ENCODE results near the gene PDK4.
"Not testable (repeated sequence)": the region's sequence is repeated elsewhere in the genome, so short reads cannot be mapped to it uniquely, and the experiment has no call there.

Gene PDK4

DNA sequence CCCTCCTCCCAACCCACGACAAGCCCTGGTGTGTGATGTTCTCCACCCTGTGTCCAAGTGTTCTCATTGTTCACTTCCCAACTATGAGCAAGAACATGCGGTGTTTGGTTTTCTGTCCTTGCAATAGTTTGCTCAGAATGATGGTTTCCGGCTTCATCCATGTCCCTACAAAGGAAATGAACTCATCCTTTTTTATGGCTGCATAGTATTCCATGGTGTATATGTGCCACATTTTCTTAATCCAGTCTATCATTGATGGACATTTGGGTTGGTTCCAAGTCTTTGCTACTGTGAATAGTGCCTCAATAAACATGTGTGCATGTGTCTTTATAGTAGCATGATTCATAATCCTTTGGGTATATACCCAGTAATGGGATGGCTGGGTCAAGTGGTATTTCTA is 8.5 kb upstream of the PDK4 start:
- DNase-seq (ENCODE audit: low read depth in 2 of 2): not testable (repeated sequence)

DNA sequence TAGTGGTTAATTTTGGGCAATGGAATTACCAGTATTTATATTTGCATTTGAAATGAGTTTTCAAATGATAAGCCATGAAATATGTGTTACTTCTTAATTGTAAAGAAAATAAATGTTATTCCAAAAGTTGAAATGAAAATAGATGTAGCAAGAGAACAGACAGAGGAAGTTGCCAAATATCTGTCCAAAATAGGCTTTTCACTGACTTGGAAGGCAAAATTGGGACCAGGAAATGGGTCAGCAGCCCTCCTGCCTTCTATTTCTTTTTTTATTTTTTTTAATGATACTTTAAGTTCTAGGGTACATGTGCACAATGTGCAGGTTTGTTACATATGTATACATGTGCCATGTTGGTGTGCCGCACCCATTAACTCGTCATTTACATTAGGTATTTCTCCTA is 8.1 kb upstream of the PDK4 start:
- DNase-seq (ENCODE audit: low read depth in 2 of 2): not testable (repeated sequence)

DNA sequence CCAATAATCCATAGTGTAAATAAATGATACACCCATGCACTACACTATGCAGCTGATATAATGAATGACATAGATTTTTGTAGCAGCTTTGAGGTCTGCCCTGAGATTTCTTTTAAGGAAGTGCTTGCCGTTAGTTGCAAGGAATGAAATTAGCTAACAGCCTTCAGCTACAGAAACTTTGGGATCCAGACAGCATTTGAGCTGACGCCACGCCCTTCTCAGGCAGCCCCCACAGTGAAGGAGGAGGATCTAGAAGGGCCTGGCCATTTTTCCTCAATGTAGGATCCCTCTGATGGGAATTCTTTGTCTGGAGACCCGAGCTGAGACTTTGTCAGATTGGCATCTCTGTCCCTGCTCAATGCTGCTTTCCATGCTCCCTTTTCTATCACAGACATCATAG is 6.1 kb upstream of the PDK4 start:
- no peak for DNase-seq (ENCODE audit: low read depth in 2 of 2)

DNA sequence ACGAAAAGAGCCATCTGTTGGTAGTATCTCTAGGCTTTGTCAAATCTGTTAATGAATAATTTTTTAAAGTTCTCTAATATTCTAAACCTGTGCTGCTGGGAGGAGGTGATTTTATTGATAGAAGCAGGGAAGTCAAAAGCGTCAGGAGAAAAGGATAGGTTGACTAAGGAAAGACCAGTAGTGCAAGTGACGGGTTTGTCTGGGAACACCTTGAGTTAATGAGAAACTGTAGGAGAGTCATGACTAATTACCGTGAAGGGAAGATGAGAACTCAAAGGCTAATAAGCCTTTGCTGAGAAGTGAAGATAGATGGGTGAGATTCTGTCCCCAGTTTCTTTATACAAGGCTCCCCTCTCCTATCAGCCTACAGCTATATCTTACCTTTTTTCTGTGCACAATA is 5.0 kb upstream of the PDK4 start:
- DNase-seq (ENCODE audit: low read depth in 2 of 2): no peak

DNA sequence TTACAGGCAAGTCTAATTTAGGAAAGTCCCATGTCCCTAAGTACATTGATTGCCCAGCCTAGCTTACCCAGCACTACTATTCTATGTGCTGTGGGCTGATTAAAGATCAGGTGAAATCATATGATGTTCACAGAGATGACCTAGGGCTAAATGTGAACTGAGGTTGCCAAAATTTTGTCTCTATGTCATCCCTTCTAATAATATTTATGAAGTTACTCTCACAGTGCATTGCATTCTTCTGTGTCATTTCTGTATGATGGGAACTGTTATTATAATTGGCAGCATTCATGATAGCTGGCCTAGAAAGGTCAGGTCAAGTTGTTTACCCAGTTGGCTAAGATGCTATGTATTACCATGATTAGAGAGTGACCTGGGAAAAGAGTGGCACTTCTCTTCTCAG is 2.8 kb upstream of the PDK4 start:
- DNase-seq (ENCODE audit: low read depth in 2 of 2): no peak

DNA sequence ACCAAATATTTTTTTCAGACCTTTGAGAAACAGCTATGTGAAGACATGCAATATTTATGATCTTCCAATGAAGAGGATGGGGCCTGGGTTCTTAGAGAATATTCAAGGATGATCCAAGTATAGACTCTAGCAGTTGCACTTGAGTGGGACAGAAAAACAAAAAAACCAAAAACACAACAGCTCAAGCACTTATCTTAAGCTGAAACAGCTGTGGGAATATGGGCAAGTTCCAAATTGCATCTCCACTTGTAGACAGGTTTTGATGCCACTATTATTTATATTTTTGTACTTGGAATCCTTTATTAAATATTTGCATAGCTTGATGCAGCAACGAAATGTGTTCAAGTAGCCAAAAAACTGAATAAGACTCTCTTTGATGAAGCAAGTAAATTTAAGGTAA is 2.2 kb upstream of the PDK4 start:
- no peak for DNase-seq (ENCODE audit: low read depth in 2 of 2)

DNA sequence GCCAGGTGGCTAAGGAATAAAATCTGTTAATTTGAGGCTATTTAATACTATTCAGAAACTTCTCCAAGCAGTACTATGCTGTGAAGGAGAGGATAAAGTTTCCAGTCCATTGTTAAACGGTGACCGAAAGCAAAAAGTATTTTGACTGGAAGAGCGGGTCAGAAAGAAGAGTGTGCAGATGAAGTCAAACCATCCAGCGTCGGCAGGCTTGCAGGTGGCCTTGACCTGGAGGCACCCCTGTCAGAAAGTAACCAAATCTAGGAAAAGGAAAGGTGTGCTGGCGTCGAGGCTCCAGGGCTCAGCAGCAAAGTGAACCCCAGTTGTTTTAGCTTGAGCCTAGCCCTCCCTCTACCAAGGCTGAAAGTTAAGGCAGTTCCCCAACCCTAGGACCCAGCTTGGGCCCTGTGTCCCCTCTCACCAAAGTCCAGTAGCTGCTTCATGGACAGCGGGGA is 544 bp downstream of the PDK4 start:
- no peak for DNase-seq (ENCODE audit: low read depth in 2 of 2)

DNA sequence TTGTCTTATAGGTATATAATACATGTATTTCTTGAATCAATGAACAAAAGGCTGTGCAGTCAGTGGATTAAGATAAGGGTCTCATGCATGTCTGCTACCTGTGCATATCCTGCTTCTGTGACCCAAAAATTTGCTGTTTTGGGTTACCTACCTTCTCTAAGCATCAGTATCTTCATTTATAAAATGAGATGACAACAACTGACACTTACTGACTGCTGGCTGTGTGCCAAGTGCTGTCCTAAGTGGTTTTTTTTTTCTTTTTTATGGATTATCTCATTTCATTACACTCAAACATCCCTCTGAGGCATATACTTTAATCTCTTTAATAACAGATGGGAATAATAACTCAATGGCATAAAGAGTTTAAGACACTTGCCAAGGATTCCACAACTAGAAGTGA is 2.1 kb downstream of the PDK4 start:
- no peak for DNase-seq (ENCODE audit: low read depth in 2 of 2)

DNA sequence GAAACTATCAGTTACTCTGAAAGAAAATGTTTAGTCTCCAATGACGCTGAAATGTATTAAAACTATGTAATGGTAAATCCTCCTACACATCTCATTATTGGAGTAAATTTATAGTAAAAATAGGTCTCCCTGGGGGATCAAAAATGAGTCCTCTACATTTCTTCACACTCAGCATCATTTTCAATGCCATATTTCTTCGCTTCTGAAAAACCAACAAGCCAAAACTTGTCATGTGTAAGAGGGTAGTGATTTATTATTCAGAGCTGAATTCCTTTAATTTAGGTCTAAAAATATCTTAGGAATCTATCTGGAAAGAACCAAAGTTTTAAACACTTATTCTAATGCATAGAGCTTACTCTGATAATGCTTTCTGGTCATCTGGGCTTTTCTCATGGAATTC is 3.0 kb downstream of the PDK4 start:
- DNase-seq (ENCODE audit: low read depth in 2 of 2): no peak

DNA sequence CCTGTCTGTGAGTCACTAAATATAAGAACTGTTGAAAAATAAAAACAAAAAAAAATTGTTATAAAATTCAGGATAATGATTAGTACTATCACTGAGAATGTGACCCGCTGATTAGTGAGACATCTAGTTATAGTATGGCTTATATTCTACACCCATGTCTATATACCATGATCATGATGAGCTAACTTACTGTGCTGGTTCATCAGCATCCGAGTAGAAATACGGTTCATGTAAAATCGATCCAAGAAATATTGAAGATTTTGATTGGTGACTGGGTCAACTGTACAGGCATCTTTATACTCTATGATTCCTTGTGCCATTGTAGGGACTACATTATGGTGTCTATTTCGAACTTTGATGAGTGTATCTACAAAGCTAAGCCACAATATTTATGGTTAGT is 3.7 kb downstream of the PDK4 start:
- DNase-seq (ENCODE audit: low read depth in 2 of 2): no peak

DNA sequence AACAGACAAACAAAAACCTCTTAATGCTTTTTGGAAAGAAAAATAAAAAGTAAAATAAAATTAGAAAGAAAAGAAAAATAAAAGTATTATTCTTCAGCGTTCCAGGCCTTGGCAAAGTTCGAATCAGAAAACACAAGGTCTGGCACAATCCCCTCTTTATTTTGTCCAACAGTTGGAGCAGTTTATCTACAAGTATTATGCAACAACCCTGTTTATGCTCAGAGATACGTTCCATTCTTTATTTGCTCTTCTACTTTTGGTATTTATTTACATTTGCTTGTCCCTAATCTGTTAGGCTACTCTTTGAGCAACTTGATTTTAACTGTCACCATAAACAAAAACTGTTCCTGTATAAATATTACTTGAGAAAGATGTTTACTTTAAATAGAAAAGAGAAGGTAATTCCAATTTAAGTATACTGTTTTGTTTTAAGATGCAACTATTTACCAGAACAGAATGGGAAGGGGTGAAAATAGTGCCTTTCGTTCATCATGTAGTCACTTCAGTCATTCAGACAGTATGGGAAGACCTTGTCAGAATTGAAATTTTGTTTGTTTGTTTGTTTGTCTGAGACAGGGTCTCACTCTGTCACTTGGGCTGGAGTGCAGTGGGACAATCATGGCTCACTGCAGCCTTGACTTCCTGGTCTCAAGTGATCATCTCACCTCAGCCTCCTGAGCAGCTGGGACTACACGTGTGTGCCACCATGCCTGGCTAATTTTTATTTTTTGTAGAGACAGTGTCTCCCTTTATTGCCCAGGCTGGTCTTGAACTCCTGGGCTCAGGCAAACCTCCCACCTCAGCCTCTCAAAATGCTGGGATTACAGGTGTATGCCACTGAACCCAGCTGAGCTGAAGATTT is 5.7 kb downstream of the PDK4 start:
- no peak for DNase-seq (ENCODE audit: low read depth in 2 of 2)

DNA sequence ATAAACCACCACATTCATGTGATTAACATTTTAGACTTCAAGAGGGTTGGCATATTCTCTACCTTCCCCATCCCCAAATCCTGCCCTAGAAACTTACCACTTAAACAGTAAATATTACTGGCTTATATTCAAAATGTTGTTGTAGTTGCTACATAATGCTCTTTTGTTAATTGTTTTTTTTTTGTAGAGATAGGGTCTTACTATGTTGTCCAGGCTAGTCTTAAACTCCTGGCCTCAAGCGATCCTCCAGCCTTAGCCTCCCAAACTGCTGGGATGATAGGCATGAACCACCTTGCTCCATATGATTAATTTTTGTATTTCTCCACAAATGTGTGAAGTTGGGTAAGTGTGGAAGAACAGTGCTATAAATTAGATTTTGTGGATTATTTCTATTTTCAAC is 6.5 kb downstream of the PDK4 start:
- DNase-seq (ENCODE audit: low read depth in 2 of 2): no peak

DNA sequence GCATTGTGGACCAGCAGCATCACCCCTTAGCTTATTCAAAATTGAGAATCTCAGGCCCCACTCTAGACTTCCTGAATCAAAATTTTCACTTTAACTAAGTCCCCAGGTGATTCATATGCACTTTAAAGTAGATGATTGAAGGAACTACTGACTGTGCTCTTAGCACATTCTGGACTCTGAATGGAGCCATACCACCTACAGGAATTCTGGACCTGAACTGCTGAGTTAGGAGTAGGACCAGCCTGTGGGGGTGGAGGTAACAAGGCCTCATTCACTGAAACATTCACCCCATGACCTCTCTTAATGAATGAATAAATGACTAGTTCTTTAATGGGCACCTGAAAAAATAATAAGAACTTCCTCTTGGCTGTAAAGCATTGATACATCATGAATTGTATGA is 7.3 kb downstream of the PDK4 start:
- no peak for DNase-seq (ENCODE audit: low read depth in 2 of 2)

DNA sequence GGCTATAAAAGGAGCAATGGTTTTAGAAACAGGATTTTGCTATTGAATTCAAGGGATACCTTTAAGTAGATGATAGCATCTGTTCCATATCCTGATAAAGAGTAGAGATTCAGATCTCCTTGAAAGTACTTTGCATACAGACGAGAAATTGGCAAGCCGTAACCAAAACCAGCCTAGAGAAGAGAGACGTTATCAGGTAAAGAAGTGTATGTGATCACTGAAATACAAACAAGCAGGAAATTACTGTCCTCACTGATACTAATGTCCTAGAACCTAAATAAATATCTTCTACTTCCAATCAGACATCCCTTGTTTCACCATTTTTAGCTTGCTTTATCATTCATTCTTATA is 9.4 kb downstream of the PDK4 start:
- no peak for DNase-seq (ENCODE audit: low read depth in 2 of 2)

DNA sequence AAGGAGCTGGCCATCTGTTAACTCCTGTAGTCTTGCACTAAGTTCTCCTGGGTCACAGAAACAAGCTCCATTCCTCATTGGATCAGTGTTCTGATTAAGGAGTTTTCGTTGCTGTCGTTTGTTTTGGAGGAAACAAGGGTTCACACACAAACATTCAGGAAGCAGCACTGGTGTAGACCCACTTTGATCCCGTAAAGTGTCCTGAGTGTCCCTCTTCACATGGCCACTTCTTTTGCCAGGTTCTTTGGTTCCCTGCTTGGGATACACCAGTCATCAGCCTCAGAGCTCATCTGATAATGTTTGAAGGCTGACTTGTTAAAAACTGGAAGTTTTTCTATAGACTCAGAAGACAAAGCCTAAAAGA is 10.9 kb downstream of the PDK4 start:
- DNase-seq (ENCODE audit: low read depth in 2 of 2): no peak

DNA sequence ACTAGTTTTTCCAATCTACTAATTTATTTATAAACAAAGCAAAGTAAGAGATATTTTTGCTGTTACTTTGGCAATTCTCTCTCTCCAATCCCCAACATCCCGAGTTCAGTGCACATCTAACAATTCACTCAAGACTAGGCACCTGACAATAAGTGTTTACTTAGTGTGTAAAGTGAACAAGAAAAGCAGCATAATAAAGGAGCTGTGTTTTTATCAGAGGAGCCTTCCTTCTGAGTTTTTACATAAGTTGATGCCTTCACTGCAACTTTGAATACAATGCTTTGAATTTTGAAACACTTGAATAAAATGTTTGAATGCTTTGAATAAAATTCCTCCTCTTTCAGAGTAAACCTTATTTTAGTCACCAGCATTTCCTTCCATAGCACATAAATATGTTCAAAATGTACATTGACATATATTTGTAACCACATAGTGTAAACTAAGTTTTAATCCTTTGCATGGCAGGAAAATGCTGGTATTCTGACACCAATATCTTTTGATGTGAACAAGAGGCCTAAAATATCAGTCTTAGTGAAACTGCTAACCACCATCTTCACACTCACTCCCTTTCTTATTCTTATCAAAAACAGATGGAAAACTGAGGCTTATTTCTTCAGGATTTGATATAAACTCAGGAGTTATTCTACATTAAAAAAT is 11.4 kb downstream of the PDK4 start:
- no peak for DNase-seq (ENCODE audit: low read depth in 2 of 2)

DNA sequence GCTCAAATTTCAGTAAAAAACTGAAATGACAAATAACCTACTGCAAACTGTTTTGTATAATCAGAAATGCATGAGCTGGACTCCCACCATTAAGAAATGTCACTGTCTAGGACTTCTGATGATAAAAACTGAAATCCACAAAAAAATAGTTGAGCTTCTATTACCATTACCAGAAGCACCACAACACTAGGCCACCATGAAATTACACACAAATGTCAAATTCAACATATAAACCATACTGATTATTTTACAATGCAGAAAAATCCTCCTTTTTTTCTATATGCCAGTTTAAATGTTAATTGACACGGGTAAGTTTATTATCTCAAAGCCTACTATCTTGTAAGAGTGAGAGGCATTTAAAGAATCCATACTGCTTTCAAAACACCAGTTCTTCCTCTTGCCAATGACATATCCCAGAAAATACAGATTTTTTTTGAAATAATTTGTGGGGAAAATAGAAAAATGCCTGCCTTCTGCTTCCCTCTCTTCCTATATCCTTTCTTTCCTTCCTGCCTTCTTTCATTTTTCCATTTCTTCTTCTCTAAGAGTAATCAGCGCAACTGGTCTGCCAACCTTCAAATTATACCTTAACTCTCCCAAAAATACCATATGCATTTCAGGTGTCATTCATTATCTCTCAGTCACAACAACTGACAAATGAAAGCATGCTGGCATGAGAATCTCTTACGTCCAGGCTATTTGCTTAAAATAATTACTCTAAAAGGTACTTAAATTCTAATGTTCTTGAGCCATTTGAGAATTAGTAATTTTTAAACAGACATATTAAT is 12.3 kb downstream of the PDK4 start:
- no peak for DNase-seq (ENCODE audit: low read depth in 2 of 2)

DNA sequence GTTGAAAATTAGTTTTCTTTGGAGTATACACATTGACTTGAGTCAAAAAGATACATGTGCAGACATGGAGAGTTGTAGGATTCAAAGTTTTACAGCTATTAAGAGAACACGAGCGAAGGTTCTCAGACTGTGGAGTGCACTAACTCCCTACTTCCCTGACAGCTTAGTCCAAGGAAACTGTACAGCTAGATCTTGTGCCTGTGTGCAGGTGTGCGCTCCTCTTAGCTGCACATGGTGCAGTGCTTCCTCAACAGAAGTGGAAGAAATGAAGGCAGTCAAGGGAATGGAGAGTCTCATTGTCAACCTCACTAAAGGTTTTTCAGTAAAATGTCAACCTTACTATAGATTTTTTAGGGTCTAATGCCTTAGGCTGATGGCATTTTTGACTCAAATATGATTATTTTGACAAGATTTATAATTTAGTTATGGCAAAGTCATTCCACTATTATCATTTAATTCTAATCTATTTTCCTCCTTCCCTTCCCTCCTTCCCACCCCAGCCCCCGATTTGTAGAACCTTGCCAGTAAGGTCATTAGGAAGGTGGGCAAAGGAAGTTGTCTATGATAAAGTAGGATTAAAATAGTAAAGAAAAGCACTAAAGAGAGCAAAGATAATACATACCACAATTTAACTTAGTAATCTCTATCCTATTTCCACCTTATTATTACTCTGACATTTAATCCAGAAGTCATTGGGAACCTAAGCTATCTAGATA is 13.6 kb downstream of the PDK4 start:
- DNase-seq (ENCODE audit: low read depth in 2 of 2): no peak

DNA sequence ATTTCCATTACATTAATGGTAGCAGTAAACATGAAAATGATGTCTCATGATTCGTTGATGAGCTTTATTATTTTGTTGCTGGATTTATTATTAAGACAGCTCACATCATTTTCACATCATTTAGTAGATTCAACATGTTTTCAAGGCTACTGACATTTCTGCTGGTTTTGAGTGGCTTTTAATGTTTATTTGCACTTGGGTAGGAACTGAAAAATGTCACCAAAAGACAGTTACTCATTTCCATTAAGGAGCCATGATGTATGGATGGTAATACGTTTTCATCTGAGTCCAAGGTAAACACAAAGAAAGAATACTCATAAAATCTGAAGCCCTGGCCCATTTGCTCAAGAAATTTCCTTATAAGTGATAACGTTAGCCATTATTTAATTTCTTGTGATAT is 14.8 kb downstream of the PDK4 start:
- no peak for DNase-seq (ENCODE audit: low read depth in 2 of 2)

DNA sequence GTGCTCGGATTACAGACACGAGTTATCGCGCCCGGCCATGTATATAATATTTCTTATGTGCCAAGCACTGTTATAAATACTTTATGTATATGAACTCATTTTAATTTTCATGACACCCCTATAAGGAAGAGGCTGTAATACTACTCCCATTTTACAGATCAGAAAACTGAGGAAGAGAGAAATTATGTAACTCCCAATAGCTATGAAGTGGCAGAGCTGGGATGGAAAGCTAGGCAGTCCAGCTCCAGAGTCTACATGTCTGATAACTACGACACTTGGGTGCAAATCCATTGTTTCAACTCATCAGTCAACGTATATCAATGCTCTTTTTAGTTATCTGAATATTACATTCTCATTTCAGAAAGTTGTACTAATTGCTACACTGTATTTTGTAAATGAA is 17.0 kb downstream of the PDK4 start:
- no peak for DNase-seq (ENCODE audit: low read depth in 2 of 2)

DNA sequence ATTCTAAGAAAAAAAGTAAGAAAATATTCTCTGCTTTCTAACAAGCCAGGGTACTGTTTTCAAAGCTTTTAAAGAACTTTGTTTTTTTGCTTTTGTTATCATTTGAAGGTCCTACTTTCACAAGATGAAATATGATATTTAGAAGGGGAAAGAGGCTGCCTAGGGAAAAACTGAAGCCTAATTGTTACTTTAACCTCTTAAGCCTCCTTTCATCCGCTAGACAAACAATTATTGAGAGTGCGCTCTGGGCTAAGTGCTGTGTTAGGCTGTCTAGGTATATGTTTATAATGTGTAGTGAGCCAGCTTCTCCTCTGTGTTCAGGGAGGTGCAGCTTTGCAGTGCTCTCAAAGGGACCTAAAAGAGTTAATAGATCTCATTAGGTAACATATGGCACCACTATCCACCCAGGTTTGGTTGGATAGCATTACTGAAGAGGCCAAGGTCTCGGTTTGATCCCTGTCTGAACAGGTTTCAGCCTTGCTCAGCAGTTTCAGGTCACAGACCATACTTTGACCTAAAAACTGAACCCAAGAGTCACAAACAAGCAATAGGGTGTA is 17.9 kb downstream of the PDK4 start:
- no peak for DNase-seq (ENCODE audit: low read depth in 2 of 2)

DNA sequence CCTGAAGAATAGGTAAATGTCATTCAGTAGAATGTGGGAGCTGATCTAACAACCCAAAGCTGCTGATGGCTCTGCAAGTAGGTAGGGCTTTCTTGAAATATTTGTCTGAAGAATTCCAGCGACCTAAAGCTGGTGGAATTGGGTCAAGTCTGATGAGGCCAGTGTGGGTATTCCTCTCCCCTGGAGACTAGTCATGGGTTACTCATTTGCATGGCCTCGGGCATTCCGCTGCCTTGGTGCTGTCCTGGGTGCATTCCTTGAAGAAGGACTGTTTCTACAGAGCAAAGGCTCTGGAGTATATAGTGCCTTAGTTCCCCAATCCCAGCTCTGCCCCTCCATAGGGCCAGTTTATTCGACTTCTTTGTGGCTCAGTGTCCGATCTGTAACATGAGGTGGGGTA is 19.2 kb downstream of the PDK4 start:
- DNase-seq (ENCODE audit: low read depth in 2 of 2): no peak
